Smooth muscle cell of the pulmonary artery (primary cell): ENCODE data around the gene GOLGA1. TPM values are rescaled to one million over a fixed set of nuclear protein-coding genes. Genes with fewer than 3 reads are reported as not detected.

Source experiments
- total RNA-seq: library from RNA; depleted of rRNA; stranded (reverse); fragments of >200 nt; gene quantifications from 2 replicates; pipeline ENCODE4 v1.2.3, GENCODE V29; 2014

The GOLGA1 gene, protein sequence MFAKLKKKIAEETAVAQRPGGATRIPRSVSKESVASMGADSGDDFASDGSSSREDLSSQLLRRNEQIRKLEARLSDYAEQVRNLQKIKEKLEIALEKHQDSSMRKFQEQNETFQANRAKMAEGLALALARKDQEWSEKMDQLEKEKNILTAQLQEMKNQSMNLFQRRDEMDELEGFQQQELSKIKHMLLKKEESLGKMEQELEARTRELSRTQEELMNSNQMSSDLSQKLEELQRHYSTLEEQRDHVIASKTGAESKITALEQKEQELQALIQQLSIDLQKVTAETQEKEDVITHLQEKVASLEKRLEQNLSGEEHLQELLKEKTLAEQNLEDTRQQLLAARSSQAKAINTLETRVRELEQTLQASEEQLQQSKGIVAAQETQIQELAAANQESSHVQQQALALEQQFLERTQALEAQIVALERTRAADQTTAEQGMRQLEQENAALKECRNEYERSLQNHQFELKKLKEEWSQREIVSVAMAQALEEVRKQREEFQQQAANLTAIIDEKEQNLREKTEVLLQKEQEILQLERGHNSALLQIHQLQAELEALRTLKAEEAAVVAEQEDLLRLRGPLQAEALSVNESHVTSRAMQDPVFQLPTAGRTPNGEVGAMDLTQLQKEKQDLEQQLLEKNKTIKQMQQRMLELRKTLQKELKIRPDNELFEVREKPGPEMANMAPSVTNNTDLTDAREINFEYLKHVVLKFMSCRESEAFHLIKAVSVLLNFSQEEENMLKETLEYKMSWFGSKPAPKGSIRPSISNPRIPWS
- total RNA-seq, result 11.8 and 16.6 TPM in 2 replicates

DNA sequence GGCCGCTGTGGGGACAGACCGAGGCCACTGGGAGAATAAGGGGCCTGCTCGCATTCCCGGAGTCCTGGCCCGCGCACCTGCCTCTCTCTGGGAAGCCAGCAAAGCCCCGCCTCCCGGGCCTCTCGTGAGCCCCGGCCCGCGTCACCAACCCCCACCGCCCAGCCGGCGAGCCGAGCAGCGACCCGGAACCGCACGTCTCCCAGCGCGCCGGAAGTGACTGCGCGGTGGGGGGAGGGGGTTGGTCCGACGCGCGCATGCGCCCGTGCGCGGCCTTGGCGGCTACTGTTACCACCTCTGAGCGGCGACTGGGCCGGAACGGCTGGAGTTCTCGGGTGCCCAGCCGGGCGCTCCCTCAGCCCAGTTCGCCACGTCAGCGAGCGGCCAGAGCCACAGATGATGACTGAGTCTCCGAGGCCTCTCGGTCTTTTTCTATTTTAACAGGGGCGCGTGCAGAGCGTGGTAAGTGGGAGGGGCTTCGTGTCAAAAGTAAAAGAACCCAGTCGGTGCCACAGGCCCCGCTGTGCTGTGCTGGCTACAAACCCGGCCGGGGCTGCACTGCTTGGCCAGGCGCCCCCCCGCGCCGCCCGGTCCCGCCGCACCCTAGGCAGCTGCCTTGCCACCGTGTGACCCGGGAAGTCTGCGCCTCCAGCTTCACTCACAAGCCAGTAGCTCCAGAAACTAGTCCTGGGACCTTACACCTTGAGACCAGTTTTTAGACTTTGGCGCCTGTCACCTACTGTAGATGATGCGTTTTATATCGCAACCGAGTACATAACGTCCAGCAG is at the start of gene GOLGA1:
Gene GOLGA1 (minus strand): TSS at position 190 of the 785 bp plus-strand sequence. CDS start 2,372 bp downstream, outside the sequence.

DNA sequence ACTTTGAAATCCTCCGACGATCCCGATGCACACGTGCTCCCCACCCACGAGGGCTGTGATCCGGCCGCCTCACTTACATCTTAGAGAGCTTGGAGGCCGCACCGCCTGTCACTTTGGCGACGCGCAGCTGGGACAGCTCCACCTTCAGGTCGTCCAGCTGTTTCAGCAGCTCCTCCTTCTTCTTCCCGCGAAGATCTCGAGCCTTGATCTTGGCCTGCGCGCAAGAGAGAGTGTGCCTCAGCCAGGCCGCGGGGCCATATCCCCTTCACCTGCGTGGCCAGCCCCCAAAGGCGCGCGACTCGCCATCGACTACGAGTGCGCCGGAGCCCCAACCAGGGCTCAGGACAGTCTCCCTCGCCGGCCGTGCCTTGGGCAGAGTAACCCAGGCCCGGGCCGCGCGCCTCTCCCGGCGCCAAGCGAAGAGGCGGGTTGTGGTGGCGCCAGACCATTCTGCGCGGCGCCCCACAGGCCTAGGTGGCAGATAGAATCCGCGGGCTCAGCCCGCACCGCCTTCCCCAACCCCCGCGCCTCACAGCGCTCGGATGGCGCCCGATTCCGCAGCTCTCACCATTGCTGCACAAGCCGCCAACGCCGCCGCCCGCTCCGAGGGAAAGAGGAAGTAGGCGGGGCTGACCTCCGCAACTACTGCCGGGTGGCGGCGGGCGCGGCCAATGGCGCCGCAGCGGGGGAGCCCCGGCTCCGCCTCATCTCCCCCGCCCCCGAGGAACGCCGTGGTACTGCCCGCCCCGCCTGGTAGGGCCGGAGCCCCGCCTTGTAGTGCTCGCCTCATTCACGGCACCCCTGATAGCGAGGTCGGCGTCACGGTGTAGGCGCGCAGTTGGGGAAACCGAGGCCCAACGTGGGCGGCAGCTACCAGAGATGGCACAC is 79.3 kb downstream of the GOLGA1 start, which contains the start of the genes ARPC5L and RPL35:
Gene ARPC5L (plus strand): TSS at position 789 of the 888 bp plus-strand sequence. CDS start 7,161 bp downstream, outside the sequence.
Gene RPL35 (minus strand): TSS at position 616 of the 888 bp plus-strand sequence. CDS start 45 bp downstream, at position 571.

DNA sequence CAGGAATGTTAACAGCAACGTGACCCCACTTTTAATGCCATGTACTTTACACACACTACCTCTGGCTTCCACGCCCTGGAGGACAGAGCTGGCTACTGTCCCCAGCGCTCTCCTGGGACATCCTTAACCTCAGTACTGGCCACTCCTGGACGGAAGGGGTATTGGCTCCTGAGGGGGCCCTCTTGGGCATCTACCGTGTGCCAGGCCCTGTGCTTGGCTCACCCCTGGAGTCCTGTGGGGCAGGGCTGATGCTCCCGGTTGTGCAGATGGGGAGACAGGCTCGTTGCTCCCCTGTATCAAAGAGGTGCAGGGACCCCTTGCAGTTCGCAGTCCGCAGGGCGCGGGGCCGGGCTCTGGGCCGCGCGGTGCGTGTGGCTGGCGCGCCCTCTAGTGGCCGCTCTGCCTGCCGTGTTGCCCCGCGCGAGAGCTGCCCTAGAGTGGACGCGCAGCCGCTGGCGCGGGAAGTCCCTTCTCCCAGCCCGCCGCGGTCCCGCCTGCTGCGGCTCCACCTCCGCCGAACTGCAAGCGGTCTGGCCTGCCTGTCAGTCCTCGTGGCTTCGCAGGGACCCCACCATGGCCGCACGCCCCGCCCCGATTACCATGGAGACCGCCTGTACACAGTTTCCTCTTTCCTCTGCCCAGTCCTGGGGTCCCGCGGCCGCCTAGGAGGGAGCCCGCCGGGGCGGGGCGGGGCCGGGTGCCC is 87.9 kb downstream of the GOLGA1 start, which contains the start of gene WDR38:
Gene WDR38 (plus strand): TSS at position 632 of the 703 bp plus-strand sequence. CDS start 72 bp downstream, outside the sequence.

Other genes starting within 250 kb of the GOLGA1 start
- 0.39 and 0.69 TPM in 2 replicates for gene NR6A1, start 169.8 kb downstream of the GOLGA1 start, total RNA-seq
- gene OLFML2A, start 163.9 kb downstream of the GOLGA1 start, total RNA-seq, result 1.3 and 1.6 TPM in 2 replicates
- not detected in 2 replicates for gene WDR38, start 87.6 kb downstream of the GOLGA1 start, total RNA-seq
- gene RPL35, start 79.1 kb downstream of the GOLGA1 start, total RNA-seq, result 831 and 878 TPM in 2 replicates
- 7.6 and 13.3 TPM in 2 replicates for gene ARPC5L, start 79.0 kb downstream of the GOLGA1 start, total RNA-seq
- gene SCAI, start 202.4 kb upstream of the GOLGA1 start, total RNA-seq, result 6.8 and 10.9 TPM in 2 replicates
- gene PPP6C, start 248.7 kb upstream of the GOLGA1 start, total RNA-seq, result 10.6 and 18.7 TPM in 2 replicates